K562 (cell line): ENCODE results near the gene C1orf167. TPM values are rescaled to one million over a fixed set of nuclear protein-coding genes. Genes with fewer than 3 reads are reported as not detected.

ENCODE experiments used
- ATAC-seq: fragments of 200-7000 bp; cut with Tn5 transposase; 3 replicates; pipeline ENCODE4 v1.9.1; 2020; ENCODE audit warnings: moderate library complexity
- BruUV-seq: library from RNA; stranded (reverse); fragments of 400-500 nt; replicated peaks from 2 replicates; lab custom pipeline; 2021; lab: Mats Ljungman, UMichigan
- CTCF ChIA-PET: fragments of 300-600 bp; formaldehyde crosslinking; extraction: SDS; loops from one replicate; lab custom pipeline; 2021; ENCODE audit warnings: low intra/inter-chr PET ratio; lab: Yijun Ruan, JAX
- POLR2A ChIA-PET: fragments of 300-600, 350-650 bp; sonication (Branson Sonifier 250); formaldehyde crosslinking; extraction: SDS; loops from one replicate; lab custom pipeline; 2021; ENCODE audit warnings: antibody characterized with exemption, inconsistent platforms; lab: Yijun Ruan, JAX
- DNase-seq, 4 experiments: peaks; one replicate each; pipeline versions ENCODE4 v3.0.0 to v3.0.0-alpha.2; 2011 to 2018; ENCODE audit warnings: low spot score in 3 of 4, mixed read lengths in 3 of 4; ENCODE audit errors: extremely low read depth in 1 of 4
- FAIRE-seq: peaks from 2 replicates; lab custom pipeline; 2011; peaks lifted over from hg19 to GRCh38; lab: Jason Lieb, UNC
- H2AFZ ChIP-seq: 2 replicates; pipeline ENCODE4 v1.6.0; 2011; ENCODE audit warnings: low read depth, low read length, control low read depth, inconsistent platforms
- H3K27ac ChIP-seq: fragments of 200-600 bp; 3 replicates; pipeline ENCODE4 v1.8.0; 2011; ENCODE audit warnings: low read depth, mild to moderate bottlenecking, control low read depth, inconsistent platforms, low read length, moderate library complexity, mixed read lengths; ENCODE audit errors: extremely low read depth
- H3K27me3 ChIP-seq, 2 experiments: fragments of 300-600 bp in 1 of 2; 2 replicates in 1 of 2; 3 replicates in 1 of 2; pipeline versions ENCODE4 v1.6.0 to v1.8.0; 2011; ENCODE audit warnings: inconsistent platforms in 2 of 2, low read length in 2 of 2, mild to moderate bottlenecking in 1 of 2, mixed read lengths in 1 of 2, moderate library complexity in 1 of 2; ENCODE audit not compliant: control insufficient read depth in 2 of 2, insufficient read depth in 2 of 2
- H3K36me3 ChIP-seq: fragments of 300-600 bp; 3 replicates; pipeline ENCODE4 v1.8.0; 2011; ENCODE audit warnings: mild to moderate bottlenecking, low read length, inconsistent platforms; ENCODE audit not compliant: control insufficient read depth, insufficient read depth
- H3K4me1 ChIP-seq, 2 experiments: fragments of 200-600 bp in 1 of 2; replicated peaks in 1 of 2; 2 replicates in 1 of 2; 3 replicates in 1 of 2; pipeline versions ENCODE4 v1.5.1 to v1.8.0; 2011; ENCODE audit warnings: inconsistent platforms in 2 of 2, low read length in 2 of 2, mild to moderate bottlenecking in 1 of 2, mixed read lengths in 1 of 2, moderate library complexity in 1 of 2; ENCODE audit not compliant: control insufficient read depth in 2 of 2, insufficient read depth in 2 of 2
- H3K4me2 ChIP-seq: 2 replicates; pipeline ENCODE4 v1.6.1; 2011; ENCODE audit warnings: low read length, control low read depth, inconsistent platforms, mixed read lengths; ENCODE audit not compliant: insufficient read depth
- H3K4me3 ChIP-seq: fragments of 200-600 bp; sonication (generic), shearing (Covaris generic); 2 replicates; pipeline ENCODE4 v1.5.1; 2016; ENCODE audit warnings: control low read depth, inconsistent platforms
- H3K79me2 ChIP-seq: fragments of 200-600 bp; 3 replicates; pipeline ENCODE4 v1.8.0; 2011; ENCODE audit warnings: low read length, inconsistent platforms; ENCODE audit not compliant: control insufficient read depth, insufficient read depth
- H3K9ac ChIP-seq, 2 experiments: 2 replicates each; pipeline versions ENCODE4 v1.6.0 to v1.6.1; 2011; ENCODE audit warnings: low read depth in 2 of 2, low read length in 2 of 2, control low read depth in 1 of 2, inconsistent platforms in 1 of 2, mild to moderate bottlenecking in 1 of 2, mixed read lengths in 1 of 2; ENCODE audit not compliant: insufficient read depth in 1 of 2
- H3K9me1 ChIP-seq: one replicate; pipeline ENCODE4 v1.6.0; 2011; ENCODE audit warnings: inconsistent platforms, mild to moderate bottlenecking, low read length, moderate library complexity; ENCODE audit not compliant: control insufficient read depth, insufficient read depth
- H3K9me3 ChIP-seq: replicated peaks from 2 replicates; pipeline ENCODE4 v1.5.1; 2011; ENCODE audit warnings: low read depth, low read length, inconsistent platforms; ENCODE audit not compliant: control insufficient read depth, insufficient read depth
- H4K20me1 ChIP-seq: replicated peaks from 2 replicates; pipeline ENCODE4 v1.6.1; 2011; ENCODE audit warnings: low read length, inconsistent platforms, mixed read lengths; ENCODE audit not compliant: control insufficient read depth, insufficient read depth
- BHLHE40 ChIP-seq: IDR thresholded peaks from 2 replicates; pipeline ENCODE4 v1.6.1; 2011; ENCODE audit warnings: low read length, improper control_type of control experiment
- ELF1 ChIP-seq: fragments of 200-800 bp; sonication (Bioruptor generic); IDR thresholded peaks from 2 replicates; pipeline ENCODE4 v1.6.1; 2016; ENCODE audit warnings: missing genetic modification characterization, missing compliant biosample characterization
- ETS1 ChIP-seq: conservative IDR thresholded peaks from 2 replicates; pipeline ENCODE4 v1.6.1; 2011; ENCODE audit warnings: low read depth, mild to moderate bottlenecking, low read length; ENCODE audit not compliant: control insufficient read depth
- EZH2 ChIP-seq: IDR thresholded peaks from 2 replicates; pipeline ENCODE4 v1.6.1; 2012; ENCODE audit warnings: low read depth, mild to moderate bottlenecking, inconsistent platforms, low read length, borderline replicate concordance
- HCFC1 ChIP-seq: IDR thresholded peaks from 2 replicates; pipeline ENCODE4 v1.6.1; 2012; ENCODE audit warnings: low read depth, low read length, improper control_type of control experiment
- JUNB ChIP-seq: fragments of 450-650 bp; formaldehyde crosslinking; conservative IDR thresholded peaks from 2 replicates; pipeline ENCODE4 v1.4.0; 2020; ENCODE audit warnings: mild to moderate bottlenecking
- KDM5B ChIP-seq: fragments of 200-600 bp; sonication (generic); IDR thresholded peaks from 2 replicates; pipeline ENCODE4 v1.6.1; 2012; ENCODE audit warnings: low read depth, mild to moderate bottlenecking, moderate library complexity, low read length, control low read depth, inconsistent platforms; ENCODE audit not compliant: insufficient replicate concordance
- KLF6 ChIP-seq: fragments of 250-450 bp; sonication (Bioruptor Pico); IDR thresholded peaks from 2 replicates; pipeline ENCODE4 v1.4.0; 2020; ENCODE audit warnings: mild to moderate bottlenecking, moderate library complexity, borderline replicate concordance
- OTX1 ChIP-seq: fragments of 450-650 bp; formaldehyde crosslinking; IDR thresholded peaks from 2 replicates; pipeline ENCODE4 v1.4.0; 2022; ENCODE audit warnings: mild to moderate bottlenecking
- PCBP1 ChIP-seq: fragments of 200-400 bp; formaldehyde crosslinking; IDR thresholded peaks from 2 replicates; pipeline ENCODE4 v1.6.1; 2018; ENCODE audit warnings: mild to moderate bottlenecking, low read depth, low read length; ENCODE audit not compliant: poor library complexity, severe bottlenecking
- POLR2H ChIP-seq: IDR thresholded peaks from 2 replicates; pipeline ENCODE4 v1.6.1; 2016; ENCODE audit warnings: missing genetic modification characterization, low read depth, mild to moderate bottlenecking, control low read depth, missing compliant biosample characterization, moderate library complexity
- PREB ChIP-seq: sonication (generic); formaldehyde crosslinking; IDR thresholded peaks from 2 replicates; pipeline ENCODE4 v1.8.1; 2023; ENCODE audit warnings: mild to moderate bottlenecking, missing genetic modification reagents
- SMAD1 ChIP-seq: fragments of 150-350 bp; IDR thresholded peaks from 2 replicates; pipeline ENCODE4 v1.6.1; 2014; ENCODE audit warnings: low read length, low read depth; ENCODE audit not compliant: partially characterized antibody
- ZNF124 ChIP-seq: sonication (generic); formaldehyde crosslinking; IDR thresholded peaks from 2 replicates; pipeline ENCODE4 v1.8.1; 2022; ENCODE audit warnings: missing genetic modification reagents
- ZNF184 ChIP-seq: sonication (generic); formaldehyde crosslinking; IDR thresholded peaks from 2 replicates; pipeline ENCODE4 v1.5.0; 2020; ENCODE audit warnings: missing genetic modification reagents
- ZNF197 ChIP-seq: fragments of 200-800 bp; sonication (Bioruptor generic); IDR thresholded peaks from 2 replicates; pipeline ENCODE4 v1.6.1; 2016; ENCODE audit warnings: low read depth, missing genetic modification characterization, missing compliant biosample characterization
- ZNF24 ChIP-seq: fragments of 450-650 bp; IDR thresholded peaks from 2 replicates; pipeline ENCODE4 v1.6.1; 2016
- WGBS: fragments of 100-300 bp; shearing (Covaris generic); methylation state at CpG from one replicate; pipeline ENCODE4 v1.1.6; 2016; ENCODE audit warnings: low coverage, mixed read lengths; ENCODE audit not compliant: insufficient coverage; ENCODE audit errors: missing lambda C conversion rate; 5-methylcytosine and 5-hydroxymethylcytosine counted together
- in situ Hi-C: fragments of 300-500 bp; cut with MboI; formaldehyde crosslinking; loops from 4 replicates; pipeline ENCODE4 v1.15.0; 2018; ENCODE audit warnings: inconsistent platforms, mixed read lengths
- intact Hi-C: fragments of 100-400 bp; cut with micrococcal nuclease; formaldehyde crosslinking; loops from 2 replicates; pipeline ENCODE4 v1.14.2; 2022
- polyA plus RNA-seq, 8 experiments: library from polyadenylated mRNA; depleted of rRNA in 4 of 8; stranded (reverse) in 5 of 8; unstranded in 3 of 8; fragments of >200 nt; fragmentation: Nextera tagmentation in 2 of 8; fragmentation: Illumina TruSeq in 1 of 8; extraction: Ambion mirVana in 2 of 8; extraction: Trizol in 1 of 8; gene quantifications; 2 replicates each; pipeline versions ENCODE4 v1.2.1 to v1.2.3, GENCODE V29; 2011 to 2014; ENCODE audit warnings: inconsistent platforms in 1 of 8, missing spikeins in 1 of 8
- total RNA-seq, 7 experiments: library from RNA; depleted of rRNA in 6 of 7; stranded (reverse); fragments of >200 nt in 6 of 7; fragmentation: Illumina TruSeq in 2 of 7; extraction: Trizol in 2 of 7; gene quantifications; 2 replicates each; pipeline versions ENCODE4 v1.2.1 to v1.2.3, GENCODE V29; 2011 to 2021; ENCODE audit warnings: low replicate concordance in 1 of 7

C1orf167 gene
- total and polyA plus RNA-seq, 9 of the 15 experiments (the other 6 are each of a cell fraction or from before 2014, with no cell fraction given) = 0.22 to 0.86 (median 0.31) TPM; not detected in 2

- ChIA-PET CTCF (no interaction called here), POLR2A (interaction anchor here (0.9 to 8.5 kb wide), 5 partner anchors 10 to 21 kb away, joined by 3 to 66 read pairs (median 5); no protein-coding TSS in a partner anchor)
- Histone ChIP-seq H3K4me1 (peaks cover 24 to 56% of the 10 kb centered on the region in 2 experiments), H3K79me2 (no peaks in the 10 kb centered on the region; the same call in 2 of the 3 replicates), H3K27ac (no peak overlapping the region), H3K36me3 (no peaks in the 10 kb centered on the region), H2AFZ (no peak overlapping the region), H3K9me3 (no peaks in the 10 kb centered on the region), H3K9ac (peak overlapping the region in 1 of 2 experiments; percentile 77; a peak in 2 of 4 replicates), H3K4me3 (no peak overlapping the region), H4K20me1 (no peaks in the 10 kb centered on the region), H3K9me1 (no peaks in the 10 kb centered on the region), H3K4me2 (no peak overlapping the region), H3K27me3 (no peaks in the 10 kb centered on the region)
- WGBS = 52% methylated on average over 5 of the region's 6 CpGs
- BruUV-seq = no TSS peak
- in situ Hi-C loops (no loop called here), intact Hi-C loops (loop anchor here (2.0 kb wide), 1 partner anchor 79 kb away; no protein-coding TSS in a partner anchor)
- no peak for ATAC-seq
- no peak for TF ChIP-seq ZNF124 (CRISPR knock-in tag)
- TF ChIP-seq PCBP1 = no peak
- TF ChIP-seq KLF6 (CRISPR knock-in tag) = no peak
- TF ChIP-seq OTX1 (CRISPR knock-in tag) = no peak
- TF ChIP-seq EZH2 = no peak
- TF ChIP-seq ZNF197 (CRISPR knock-in tag) = no peak
- TF ChIP-seq KDM5B = no peak
- no peak for TF ChIP-seq SMAD1
- no peak for TF ChIP-seq JUNB
- no peak for TF ChIP-seq ZNF184 (CRISPR knock-in tag)
- TF ChIP-seq ETS1 = no peak
- no peak for TF ChIP-seq PREB (CRISPR knock-in tag)
- TF ChIP-seq ZNF24 = no peak
- no peak for TF ChIP-seq POLR2H (tag)
- TF ChIP-seq HCFC1 = no peak
- TF ChIP-seq BHLHE40 = no peak
- no peak for TF ChIP-seq ELF1 (tag)
- DNase-seq = no peak
- no peak for FAIRE-seq
Observed at GRCh38 chr1:11782127-11782708, 20.2 kb downstream of the C1orf167 start.
